GM12801 (cell line): ENCODE data around the gene ABT1.

ENCODE experiments used
- TF ChIP-seq, protein P1 (sequence below): IDR thresholded peaks from one replicate; pipeline ENCODE4 v1.5.1; 2011; ENCODE audit warnings: control low read depth; ENCODE audit not compliant: insufficient read length; ENCODE audit errors: extremely low read depth

ABT1 gene

DNA sequence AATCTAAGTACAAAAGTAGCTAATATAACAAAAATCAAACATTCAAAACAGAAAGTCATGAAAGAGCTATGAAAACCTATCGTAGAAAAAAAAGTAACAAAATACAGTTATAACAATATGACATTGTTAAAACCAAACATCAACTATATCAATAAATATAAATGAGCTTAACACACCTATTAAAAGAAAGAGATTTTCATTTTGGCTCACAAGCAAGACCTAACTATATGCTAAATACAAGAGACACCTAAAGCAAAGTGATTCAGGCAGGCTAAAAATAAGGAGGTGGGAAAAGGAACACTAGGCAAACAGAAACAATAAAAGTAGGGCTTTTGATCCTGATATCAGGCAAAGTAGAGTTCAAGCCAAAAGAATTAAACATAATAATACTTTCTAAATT is 49.3 kb downstream of the ABT1 start:
- TF ChIP-seq, protein P1, sequence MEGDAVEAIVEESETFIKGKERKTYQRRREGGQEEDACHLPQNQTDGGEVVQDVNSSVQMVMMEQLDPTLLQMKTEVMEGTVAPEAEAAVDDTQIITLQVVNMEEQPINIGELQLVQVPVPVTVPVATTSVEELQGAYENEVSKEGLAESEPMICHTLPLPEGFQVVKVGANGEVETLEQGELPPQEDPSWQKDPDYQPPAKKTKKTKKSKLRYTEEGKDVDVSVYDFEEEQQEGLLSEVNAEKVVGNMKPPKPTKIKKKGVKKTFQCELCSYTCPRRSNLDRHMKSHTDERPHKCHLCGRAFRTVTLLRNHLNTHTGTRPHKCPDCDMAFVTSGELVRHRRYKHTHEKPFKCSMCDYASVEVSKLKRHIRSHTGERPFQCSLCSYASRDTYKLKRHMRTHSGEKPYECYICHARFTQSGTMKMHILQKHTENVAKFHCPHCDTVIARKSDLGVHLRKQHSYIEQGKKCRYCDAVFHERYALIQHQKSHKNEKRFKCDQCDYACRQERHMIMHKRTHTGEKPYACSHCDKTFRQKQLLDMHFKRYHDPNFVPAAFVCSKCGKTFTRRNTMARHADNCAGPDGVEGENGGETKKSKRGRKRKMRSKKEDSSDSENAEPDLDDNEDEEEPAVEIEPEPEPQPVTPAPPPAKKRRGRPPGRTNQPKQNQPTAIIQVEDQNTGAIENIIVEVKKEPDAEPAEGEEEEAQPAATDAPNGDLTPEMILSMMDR, result no peak
